GM12892 (cell line): ENCODE results near the gene BCL2L12.

ENCODE experiments used
- POLR2A ChIP-seq: IDR thresholded peaks from 2 replicates; pipeline ENCODE4 v1.6.1; 2011; ENCODE audit warnings: low read depth, low read length, control low read depth
- POLR2AphosphoS5 ChIP-seq: IDR thresholded peaks from 2 replicates; pipeline ENCODE4 v1.6.1; 2011; ENCODE audit warnings: low read depth, low read length, control low read depth
- TAF1 ChIP-seq: IDR thresholded peaks from 2 replicates; pipeline ENCODE4 v1.6.1; 2011; ENCODE audit warnings: low read depth, mild to moderate bottlenecking, control low read depth, low read length, borderline replicate concordance

DNA sequence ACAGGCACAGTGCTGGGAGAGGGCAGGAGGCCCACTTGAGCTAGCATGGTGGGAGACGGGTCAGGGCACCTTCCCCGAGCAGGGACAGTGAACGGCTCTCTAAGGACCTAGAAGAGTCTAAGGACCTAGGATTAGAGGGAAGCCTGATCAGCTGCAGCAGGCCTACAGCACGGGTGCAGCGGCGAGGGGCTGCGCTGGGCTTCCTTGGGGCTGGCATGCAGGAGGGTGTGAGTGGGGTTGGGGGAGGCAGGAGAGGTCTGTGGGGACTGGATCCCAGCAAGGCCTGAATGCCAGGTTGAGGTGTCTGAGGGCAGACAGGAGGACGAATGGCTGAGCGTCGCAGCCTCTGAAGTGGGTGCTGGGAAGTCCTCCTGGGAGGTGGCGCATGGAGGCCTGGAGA, 20.1 kb upstream of the BCL2L12 start:
- TF ChIP-seq POLR2AphosphoS5: no peak
- no peak for TF ChIP-seq POLR2A
- TF ChIP-seq TAF1: no peak
